GM19239 (cell line): ENCODE results near the gene PSMG3.

ENCODE experiments used
- DNase-seq: peaks from one replicate; pipeline ENCODE4 v3.0.0; 2011; ENCODE audit warnings: low spot score; ENCODE audit not compliant: insufficient read length
- FAIRE-seq: peaks from 2 replicates; lab custom pipeline; 2011; peaks lifted over from hg19 to GRCh38; lab: Jason Lieb, UNC

The PSMG3 gene

DNA sequence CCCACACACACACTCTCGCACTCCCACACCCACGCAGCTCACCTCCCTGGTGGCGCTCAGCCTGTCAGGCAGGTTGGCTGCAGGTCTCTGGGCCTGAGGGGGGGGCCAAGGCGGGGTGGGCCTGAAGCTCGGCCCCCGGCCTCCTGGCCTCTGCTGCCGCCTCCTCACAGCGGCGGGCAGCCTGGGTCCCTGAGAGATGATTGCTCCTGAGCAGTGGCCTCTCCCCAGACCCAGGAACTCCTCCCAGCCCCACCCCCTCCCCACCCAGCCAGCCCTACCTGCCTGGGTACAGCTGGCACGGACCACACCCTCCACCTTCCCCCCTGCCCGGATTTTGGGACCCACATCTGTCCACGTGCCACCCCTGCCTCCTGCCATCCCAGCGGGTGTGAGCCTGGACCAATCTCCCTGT lies 9.2 kb downstream of the PSMG3 start:
- DNase-seq, result no peak
- no peak for FAIRE-seq

DNA sequence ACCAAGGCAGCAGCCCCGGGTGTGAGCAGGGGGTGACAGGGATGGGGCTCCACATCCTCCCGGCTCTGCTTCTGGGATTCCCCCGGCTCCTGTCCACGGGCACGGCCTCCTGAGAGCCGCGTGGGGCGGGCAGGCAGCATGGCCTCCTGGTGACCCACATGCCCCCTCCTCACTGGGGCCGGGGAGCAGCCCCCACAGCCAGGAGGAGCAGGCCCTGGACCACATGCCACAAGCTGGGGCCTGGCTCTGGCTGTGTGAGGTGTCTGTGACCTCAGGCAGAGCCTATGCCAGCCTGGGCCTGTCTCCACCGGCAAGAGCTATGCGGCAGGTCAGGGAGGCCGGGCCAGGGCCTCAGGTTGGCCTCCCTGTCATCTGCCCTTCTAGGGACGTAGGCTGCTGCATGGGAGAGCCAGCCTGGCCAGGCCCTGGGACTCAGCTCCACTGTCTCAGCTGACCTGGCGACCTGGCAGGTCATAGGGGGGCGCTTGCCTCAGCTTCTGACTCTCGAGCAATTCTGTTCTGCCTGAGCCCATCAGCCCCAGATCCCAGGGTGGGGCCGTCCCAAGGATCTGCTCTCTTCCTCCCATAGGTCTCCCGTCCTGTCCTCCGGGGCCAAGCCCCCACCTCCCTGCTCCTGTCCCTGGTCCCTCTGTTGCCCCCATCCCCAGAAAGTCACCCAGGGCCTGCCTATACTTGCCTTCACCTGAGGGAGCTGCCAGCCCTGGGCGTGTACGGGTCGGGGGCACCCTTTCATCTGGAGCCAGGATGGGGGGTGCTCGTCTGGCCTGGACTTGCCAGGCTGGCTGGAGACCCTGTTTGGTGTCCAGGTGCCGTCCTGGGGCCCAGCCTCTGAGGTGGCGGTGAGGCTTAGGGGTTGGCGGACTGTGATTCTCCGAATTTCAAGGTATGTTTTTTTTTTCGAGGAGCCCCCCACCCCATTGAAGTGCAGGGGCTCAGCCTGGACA lies 9.9 kb downstream of the PSMG3 start:
- FAIRE-seq (no peak), DNase-seq (no peak)

DNA sequence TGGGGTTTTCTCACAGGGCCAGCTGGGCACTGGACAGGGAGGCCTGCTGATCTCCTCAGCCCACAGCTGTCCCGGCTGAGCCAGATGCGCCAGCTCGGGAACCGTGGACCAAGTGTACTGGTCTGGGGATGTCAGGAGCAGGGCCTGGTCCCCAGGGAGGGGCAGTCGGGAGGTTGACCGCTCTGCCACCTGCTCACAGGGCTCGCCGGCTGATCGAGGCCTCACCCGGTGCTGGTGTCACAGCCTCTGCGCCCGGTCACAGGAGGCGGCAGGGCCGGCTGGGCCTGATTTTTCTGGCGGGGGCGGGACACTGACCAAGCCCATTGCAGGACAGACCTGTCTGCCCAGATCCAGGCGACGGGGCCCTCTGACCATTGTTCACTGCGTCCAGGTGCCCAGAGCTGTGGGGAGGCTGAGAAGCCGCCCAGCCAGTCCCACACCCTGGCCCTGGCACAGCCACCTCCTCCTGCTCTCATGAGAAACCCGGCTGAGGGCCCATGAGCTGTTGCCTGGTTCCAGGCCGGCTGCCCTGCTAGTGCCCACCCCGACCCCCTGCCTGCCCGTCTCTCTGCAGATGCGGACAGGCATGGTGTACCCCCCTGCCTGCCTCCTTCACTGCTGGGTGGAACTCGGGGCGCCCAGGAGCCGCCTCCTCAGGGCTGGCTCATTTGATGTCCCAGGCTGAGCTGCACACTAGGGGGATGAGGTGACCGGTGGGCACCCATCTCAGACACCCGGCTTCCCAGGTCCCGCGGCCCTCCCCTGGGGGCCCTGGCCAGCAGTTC lies 10.8 kb downstream of the PSMG3 start:
- DNase-seq (no peak), FAIRE-seq (no peak)

DNA sequence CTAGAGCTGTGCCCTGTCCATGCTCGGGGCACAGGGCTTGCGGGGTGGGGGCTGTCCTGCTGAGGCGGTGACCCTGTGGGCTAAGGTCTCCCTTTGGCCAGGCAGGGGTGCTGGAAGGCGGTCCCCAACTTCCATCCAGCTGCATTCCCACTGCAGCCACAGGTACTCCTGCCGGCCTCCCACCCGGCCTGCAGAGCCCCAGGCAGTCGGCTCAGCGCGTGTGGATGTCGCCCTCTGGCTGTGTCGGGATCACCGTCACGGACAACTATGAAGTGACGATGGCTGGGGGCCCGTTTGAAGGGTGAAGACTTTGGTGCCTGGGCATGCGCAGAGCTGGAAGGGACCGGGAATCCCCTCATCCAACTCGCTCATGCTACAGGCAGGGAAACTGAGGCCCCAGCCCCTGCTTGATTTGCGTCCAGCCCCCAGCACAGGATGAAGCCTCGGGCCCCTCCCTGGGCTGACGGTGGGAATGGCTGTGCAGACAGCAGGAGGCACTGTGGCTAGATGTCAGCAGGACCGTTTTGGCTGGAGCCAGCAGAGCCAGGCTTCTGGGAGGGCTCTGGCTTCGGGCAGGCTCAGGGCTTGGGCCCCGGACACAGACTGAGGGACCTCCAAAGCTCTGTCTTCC lies 11.5 kb downstream of the PSMG3 start:
- FAIRE-seq (no peak), DNase-seq (no peak)

DNA sequence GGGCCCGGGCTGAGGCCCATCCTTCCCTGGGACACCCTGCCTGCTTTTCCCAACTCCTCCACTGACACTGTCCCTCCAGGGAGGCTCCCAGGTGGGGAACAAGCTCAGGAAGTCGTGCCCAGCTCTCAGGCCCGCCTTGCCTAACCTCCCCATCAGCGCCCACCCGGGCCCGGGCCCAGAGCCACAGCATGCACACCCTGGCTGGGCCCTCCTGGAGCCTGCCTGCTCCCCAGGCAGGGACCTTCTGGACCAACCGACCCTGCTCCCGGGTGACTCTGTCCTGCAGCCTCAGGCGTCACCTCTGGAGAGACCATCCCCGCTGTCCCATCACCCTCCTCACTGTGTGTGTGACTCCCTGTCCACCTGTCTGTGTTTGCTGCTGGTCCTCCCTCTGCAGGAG lies 12.1 kb downstream of the PSMG3 start:
- DNase-seq (no peak), FAIRE-seq (no peak)

DNA sequence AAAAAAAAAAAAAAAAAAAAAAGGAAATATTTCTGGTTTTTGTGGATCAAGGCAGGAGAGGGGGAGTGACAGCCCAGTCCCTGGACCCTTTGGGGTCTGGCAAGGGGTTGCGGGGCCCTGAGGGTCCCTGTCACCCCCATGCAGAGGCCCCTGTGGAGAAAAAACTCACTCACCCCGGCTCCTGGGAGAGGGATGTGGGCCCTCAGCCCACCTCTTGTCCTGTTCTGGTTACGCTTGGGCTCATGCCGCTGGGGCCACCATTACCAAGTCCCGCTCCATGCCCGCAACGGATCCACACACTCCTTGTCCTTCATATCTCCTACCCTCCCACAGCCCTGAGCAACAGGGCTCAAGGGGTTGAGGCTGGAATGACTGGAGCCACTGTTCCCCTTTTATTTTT lies 12.8 kb downstream of the PSMG3 start:
- DNase-seq (no peak), FAIRE-seq (no peak)

DNA sequence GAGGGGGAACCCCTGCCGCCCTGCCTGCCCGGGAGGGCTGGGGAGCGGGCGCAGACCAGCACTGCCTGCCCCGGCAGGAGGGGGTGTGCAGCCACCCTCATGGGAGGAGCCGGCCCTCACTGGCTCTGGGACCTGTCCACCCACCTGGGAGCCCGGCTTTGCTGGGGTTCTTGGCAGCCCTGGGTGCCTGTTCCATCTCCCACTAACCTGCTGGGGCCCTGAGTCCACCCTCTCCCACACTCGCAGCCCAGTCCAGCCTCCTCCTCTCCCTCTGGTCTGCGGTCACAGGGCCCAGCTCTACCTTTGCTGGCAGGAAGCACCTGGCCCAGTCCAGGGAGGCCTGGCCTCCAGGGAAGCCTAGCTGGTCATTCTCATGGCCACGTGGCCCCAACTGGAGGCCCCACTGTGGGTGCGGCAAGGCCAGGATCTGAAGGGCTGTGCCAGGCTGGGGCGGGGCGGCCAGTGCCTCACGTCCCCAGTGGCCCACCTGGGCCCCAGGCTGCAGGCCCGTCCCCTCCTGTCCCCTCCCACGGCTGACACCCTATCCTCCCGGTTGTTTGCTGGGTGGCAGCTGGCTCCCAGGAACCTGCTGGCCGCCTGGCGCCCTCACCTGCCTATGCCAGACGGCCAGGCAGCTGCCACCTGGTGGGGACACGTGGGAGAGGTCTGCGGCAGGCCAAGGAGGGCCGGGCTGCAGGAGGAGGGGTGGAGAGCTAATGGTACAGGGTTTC lies 13.9 kb downstream of the PSMG3 start, which contains the start of gene TMEM184A:
TMEM184A (minus strand) TSS at position 393 of the 731 bp plus-strand sequence. CDS start 721 bp downstream, outside the sequence.
- peak; percentile 72 for DNase-seq
- FAIRE-seq, result no peak

DNA sequence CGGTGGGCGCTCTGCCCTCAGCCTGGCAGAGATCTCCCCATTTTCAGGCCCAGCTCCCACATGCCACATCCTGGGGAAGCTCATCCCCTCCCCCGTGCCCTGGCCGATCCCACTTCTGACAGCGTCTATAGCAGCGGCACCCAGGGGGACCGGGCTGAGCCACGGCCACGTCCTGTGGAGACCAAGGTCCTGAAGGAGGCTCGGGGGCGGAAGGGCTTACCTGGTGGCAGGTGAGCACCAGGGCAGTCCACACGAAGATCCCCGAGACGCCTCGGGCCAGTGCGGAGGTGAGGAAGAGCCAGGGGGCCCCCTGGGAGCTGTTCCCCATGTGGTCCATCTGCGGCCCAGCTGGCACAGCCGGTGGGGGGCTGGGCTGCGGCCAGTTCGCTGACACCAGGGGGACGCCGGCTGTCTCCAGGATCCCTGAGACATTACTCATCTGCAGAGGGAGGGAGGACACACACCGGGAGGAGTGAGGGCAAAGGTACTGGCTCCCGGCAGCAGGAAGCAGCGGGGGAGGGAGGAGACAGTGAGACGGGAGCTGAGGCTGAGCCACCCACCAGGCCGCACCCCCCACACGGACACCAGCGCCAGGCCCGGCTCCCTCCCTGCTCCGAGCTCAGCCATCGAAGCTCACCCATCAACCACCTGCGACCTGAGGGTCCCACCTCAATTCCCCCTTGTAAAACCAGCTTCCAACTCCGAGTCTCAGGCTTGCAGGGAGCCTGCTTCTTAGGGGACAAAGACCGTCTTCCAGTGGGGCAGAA lies 14.6 kb downstream of the PSMG3 start:
- no peak for FAIRE-seq
- no peak for DNase-seq

DNA sequence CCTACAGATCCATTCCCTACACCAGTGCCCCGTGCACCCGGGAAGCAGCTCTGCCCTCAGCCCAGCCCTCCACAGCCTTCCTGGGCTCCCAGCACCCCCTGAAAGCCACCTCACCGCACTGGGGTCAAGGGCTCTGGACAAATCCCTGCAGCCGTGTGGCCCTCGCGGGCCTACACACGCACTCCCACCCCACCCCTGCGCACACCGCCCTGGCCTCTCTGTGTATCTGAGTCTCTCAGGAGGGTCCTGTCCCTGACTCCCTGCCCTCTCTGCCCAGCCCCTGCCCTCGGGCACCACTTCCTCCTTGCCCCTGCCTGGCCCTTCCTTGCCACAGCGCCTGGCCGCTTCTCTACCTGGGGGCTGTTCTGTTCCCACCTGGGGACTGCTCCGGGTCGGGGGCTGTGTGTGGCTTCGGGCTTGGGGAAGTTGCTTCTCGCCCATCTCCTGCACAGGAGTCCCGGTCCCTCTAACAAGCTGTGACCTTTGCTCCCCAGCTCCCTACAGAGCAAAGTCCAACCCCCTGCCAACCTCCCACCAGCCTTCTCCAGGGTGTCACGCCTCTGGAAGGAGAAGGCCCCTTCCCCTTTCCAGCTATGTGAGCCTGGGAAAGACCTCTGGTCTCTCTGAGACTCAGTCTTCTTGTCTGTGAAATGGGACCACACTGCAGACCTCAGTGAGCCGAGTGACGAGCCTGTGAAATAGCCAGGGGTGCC lies 15.3 kb downstream of the PSMG3 start:
- FAIRE-seq (no peak), DNase-seq (no peak)

DNA sequence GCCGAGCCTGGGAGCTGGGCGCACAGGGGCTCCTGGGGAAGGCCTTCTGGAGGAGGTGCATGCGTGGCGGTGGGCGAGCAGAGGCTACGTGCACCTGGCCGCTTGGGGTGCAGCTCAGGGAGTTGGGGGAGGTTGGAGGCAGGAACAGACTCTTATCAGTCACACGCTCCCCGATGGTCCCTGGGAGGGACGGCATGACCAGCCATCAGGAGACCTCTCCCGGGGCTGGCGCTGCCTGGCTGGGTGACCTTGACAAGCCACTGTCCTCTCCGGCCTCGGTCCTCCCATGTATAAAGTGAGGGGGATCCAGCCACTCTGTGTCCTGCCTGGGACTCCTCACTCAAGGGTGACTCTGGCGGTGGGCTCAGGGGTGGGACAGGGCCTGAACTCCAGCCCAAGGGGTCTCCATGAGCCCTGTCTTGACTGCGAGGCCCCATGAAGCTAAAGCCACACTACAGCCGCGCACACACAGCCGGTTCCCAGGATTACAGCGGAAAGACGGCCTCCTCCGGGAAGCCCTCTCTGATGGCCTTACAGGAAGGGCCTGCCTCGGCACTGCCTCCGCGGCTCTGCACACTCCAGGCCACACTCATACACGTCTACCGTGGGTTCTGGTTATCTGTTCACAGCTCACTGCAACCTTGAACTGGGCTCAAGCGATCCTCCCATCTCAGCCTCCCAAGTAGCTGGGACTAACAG lies 16.2 kb downstream of the PSMG3 start:
- DNase-seq, result no peak
- FAIRE-seq, result no peak

DNA sequence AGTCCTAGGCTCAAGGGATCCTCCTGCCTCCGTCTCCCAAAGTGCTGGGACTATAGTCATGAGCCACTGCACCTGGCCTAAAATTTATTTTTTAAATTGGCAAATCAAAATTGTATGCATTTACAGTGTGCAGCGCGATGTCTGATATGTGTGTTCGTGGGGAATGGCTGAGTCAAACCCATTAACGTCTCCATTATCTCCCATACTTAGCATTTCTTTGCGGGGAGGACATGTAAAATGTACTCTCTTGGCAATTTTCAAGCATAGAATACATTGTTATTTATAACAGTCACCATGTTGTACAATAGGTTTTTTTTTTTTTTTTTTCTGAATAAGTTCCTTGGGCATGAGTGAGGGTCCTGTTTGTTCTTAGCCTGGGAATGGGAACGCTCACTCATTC lies 17.6 kb downstream of the PSMG3 start:
- FAIRE-seq, result no peak
- no peak for DNase-seq

DNA sequence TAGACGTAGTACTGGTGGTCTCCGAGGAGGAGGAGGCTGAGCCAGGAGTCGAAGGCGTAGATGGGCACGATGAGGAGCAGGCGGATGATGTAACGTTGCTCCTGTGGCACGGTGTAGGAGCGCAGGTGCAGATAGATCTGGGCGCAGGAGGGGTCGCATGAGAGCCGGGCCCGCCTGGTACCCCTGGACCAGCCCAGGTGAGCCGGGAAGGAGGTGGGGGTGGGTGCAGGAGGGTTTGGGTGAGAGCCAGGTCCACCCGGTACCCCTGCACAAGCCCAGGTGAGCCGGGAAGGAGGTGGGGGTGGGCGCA lies 19.0 kb downstream of the PSMG3 start:
- FAIRE-seq (no peak), DNase-seq (no peak)

DNA sequence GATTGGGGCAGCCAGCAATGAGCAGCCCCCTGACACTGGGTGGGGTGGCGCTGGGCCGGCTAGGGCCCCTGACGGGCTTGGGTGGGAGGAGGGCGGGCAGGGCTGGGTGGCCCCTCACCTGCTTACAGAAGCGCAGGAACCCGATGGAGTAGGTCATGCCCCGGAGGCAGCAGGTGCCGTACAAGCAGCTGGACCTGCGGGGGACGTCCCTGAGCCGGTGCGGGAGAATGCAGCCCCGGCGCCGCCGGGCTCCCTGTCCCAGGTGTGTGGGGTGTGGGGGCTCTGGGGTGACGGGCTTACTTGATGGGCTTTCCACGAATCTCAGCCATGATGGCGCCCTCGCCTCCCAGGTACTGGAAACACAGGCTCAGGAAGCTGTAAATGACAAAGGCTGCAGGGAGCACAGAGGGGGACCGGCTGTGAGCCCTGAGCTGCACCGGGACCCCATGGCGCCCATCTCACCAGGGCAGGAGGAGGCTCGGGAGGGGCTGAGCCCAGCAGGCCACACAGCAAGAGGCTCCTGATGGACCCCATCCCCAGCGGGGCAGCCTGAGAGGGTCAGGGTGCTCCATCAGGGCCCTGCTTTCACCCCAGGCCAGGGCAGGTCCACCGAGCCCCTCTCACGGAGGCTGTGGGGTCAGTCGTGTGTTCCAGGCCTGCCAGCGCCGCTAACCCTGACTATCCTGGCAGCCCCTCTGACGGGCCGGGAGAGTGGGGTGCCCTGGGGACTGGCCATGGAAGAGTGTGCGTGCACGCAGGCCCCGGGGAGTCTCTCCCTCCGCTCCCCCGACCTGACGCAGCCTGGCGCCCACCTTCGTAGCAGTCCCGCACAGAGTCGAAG lies 19.6 kb downstream of the PSMG3 start:
- FAIRE-seq (no peak), DNase-seq (no peak)

DNA sequence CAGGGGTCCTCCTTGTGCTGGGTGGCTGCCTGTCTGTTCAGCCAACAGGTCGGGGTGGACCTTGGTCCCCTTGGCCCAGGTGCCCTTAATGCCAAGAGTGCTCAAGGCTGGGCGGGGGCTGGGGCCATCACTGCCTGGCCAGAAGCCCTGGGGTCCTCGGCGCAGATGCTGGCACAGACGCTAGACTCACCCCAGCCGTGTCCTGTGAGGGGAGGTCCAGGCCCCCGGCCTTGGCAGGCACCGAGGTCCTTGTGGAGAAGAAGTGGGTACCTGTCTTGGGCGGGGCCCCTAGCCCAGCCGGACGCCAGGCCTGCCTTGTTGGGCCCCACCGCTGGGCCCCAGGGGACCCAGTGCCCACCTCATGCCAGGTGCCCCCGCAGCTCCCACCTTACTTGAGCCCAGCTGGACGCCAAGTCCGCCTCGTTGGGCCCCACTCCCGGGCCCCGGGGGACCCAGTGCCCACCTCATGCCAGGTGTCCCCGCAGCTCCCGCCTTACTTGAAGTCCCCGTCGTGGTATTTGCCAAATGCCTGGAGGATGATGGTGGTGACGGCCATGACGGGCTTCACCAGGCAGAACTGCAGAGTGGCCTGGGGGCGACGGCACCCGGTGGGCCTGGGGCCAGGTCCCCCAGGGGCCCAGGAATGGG lies 20.4 kb downstream of the PSMG3 start:
- DNase-seq (no peak), FAIRE-seq (no peak)

DNA sequence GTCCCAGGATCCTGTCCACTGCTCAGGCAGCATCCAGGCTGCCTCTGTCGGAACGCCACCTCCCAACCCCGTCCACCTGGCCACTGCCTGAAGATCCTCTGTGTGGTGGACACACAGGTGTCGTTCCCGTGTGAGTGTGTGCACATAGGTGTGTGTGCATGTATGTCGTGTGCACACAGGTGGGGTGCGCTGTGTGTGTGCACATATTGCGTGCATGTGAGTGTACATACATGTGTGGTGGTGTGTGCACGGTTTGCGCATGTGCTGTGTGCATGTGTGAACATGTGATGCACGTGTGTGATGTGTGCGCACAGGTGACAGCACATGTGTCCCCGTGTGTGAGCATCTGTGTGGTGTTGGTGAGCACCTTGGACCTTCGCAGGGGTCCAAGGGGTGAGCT lies 20.9 kb downstream of the PSMG3 start:
- DNase-seq, result no peak
- no peak for FAIRE-seq

DNA sequence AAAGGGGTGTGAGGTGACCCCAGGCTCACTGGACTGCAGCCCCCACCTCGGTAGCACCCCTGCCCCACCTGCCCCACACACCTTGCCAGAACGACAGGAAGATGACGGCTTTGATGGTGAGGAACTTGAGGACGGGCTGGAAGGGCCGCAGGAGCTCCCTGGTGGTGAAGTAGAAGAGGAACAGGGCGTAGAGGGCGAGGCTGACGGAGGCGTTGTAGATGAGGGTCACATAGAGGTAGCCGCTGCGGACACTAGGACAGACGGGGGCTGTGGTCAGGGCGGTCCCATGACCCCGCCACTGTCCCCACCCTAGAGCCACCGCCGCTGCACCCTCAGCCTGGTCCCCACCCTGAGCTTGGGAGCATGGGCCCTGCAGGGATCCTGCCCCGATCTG lies 21.4 kb downstream of the PSMG3 start:
- FAIRE-seq (no peak), DNase-seq (no peak)
